Fibroblast of lung (primary cell): ENCODE results near the gene MAP2K2.

Source experiments
- EZH2 ChIP-seq: IDR thresholded peaks from 2 replicates; pipeline ENCODE4 v1.5.1; 2012; ENCODE audit warnings: low read length, control low read depth, mild to moderate bottlenecking; ENCODE audit errors: missing control alignments
- TF ChIP-seq, protein P1 (sequence below), 2 donors: IDR thresholded peaks in 1 of 2; conservative IDR thresholded peaks in 1 of 2; 1 replicate in 1 of 2; 2 replicates in 1 of 2; pipeline ENCODE4 v1.5.1; 2011 to 2012; ENCODE audit warnings: low read length in 2 of 2, control low read depth in 1 of 2, inconsistent platforms in 1 of 2, low read depth in 1 of 2, mild to moderate bottlenecking in 1 of 2

GRCh38 chr19:4140237-4140711, 16.4 kb upstream of the MAP2K2 start:
- TF ChIP-seq, protein P1, sequence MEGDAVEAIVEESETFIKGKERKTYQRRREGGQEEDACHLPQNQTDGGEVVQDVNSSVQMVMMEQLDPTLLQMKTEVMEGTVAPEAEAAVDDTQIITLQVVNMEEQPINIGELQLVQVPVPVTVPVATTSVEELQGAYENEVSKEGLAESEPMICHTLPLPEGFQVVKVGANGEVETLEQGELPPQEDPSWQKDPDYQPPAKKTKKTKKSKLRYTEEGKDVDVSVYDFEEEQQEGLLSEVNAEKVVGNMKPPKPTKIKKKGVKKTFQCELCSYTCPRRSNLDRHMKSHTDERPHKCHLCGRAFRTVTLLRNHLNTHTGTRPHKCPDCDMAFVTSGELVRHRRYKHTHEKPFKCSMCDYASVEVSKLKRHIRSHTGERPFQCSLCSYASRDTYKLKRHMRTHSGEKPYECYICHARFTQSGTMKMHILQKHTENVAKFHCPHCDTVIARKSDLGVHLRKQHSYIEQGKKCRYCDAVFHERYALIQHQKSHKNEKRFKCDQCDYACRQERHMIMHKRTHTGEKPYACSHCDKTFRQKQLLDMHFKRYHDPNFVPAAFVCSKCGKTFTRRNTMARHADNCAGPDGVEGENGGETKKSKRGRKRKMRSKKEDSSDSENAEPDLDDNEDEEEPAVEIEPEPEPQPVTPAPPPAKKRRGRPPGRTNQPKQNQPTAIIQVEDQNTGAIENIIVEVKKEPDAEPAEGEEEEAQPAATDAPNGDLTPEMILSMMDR (conservative IDR thresholded peaks at IDR 0.05 in 1 of 2, IDR thresholded peaks at IDR 0.05 in 1 of 2; ENCODE audit: low read depth in 1 of 2, low read length in 2 of 2) = peak; percentile 76
- no peak for TF ChIP-seq EZH2
